ENCODE measurements around the gene PNPLA6.
A peak's percentile ranks its signal among the peaks of the same experiment; 100 is the strongest.
"Not testable (repeated sequence)": the region's sequence is repeated elsewhere in the genome, so short reads cannot be mapped to it uniquely, and the experiment has no call there.

PNPLA6 gene

GRCh38 chr19:7561325-7561724, 25.8 kb downstream of the PNPLA6 start:
- DNase-seq (ENCODE audit: low spot score) = no peak
- in situ Hi-C loops (cut with MboI; ENCODE audit: low pct_unique_long_range_greater_than_20kb, low sequenced_read_pairs, unreplicated experiment) = loop anchor here (25.0 kb wide), 1 partner anchor 251 kb away; no protein-coding TSS in a partner anchor
- TF ChIP-seq CTCF (IDR thresholded peaks at IDR 0.05; ENCODE audit: extremely low read depth, insufficient read depth, missing control alignments) = no peak

GRCh38 chr19:7562646-7563393, 27.3 kb downstream of the PNPLA6 start:
- in situ Hi-C loops (cut with MboI; ENCODE audit: low pct_unique_long_range_greater_than_20kb, low sequenced_read_pairs, unreplicated experiment) = loop anchor here (25.0 kb wide), 1 partner anchor 249 kb away; no protein-coding TSS in a partner anchor
- TF ChIP-seq CTCF (IDR thresholded peaks at IDR 0.05; ENCODE audit: extremely low read depth, insufficient read depth, missing control alignments) = no peak
- DNase-seq (ENCODE audit: low spot score) = peak; percentile 20

GRCh38 chr19:7564866-7565265, 29.3 kb downstream of the PNPLA6 start:
- TF ChIP-seq CTCF (IDR thresholded peaks at IDR 0.05; ENCODE audit: extremely low read depth, insufficient read depth, missing control alignments) = no peak

GRCh38 chr19:7565332-7565731, 29.8 kb downstream of the PNPLA6 start:
- TF ChIP-seq CTCF (IDR thresholded peaks at IDR 0.05; ENCODE audit: extremely low read depth, insufficient read depth, missing control alignments) = no peak
- peak; percentile 12 for DNase-seq (ENCODE audit: low spot score)
- in situ Hi-C loops (cut with MboI; ENCODE audit: low pct_unique_long_range_greater_than_20kb, low sequenced_read_pairs, unreplicated experiment) = loop anchor here (25.0 kb wide), 1 partner anchor 247 kb away; no protein-coding TSS in a partner anchor

More at GRCh38 chr19:7564866-7565265, 29.3 kb downstream of the PNPLA6 start:
- in situ Hi-C loops (cut with MboI; ENCODE audit: low pct_unique_long_range_greater_than_20kb, low sequenced_read_pairs, unreplicated experiment) = loop anchor here (25.0 kb wide), 1 partner anchor 247 kb away; no protein-coding TSS in a partner anchor
- no peak for DNase-seq (ENCODE audit: low spot score)

GRCh38 chr19:7570761-7571160, 35.2 kb downstream of the PNPLA6 start:
- DNase-seq (ENCODE audit: low spot score) = no peak
- in situ Hi-C loops (cut with MboI; ENCODE audit: low pct_unique_long_range_greater_than_20kb, low sequenced_read_pairs, unreplicated experiment) = loop anchor here (25.0 kb wide), 1 partner anchor 242 kb away; no protein-coding TSS in a partner anchor
- TF ChIP-seq CTCF (IDR thresholded peaks at IDR 0.05; ENCODE audit: extremely low read depth, insufficient read depth, missing control alignments) = no peak

GRCh38 chr19:7575434-7576040, 40.0 kb downstream of the PNPLA6 start:
- in situ Hi-C loops (cut with MboI; ENCODE audit: low pct_unique_long_range_greater_than_20kb, low sequenced_read_pairs, unreplicated experiment) = no loop called here
- peak; percentile 23 for DNase-seq (ENCODE audit: low spot score)
- TF ChIP-seq CTCF (IDR thresholded peaks at IDR 0.05; ENCODE audit: extremely low read depth, insufficient read depth, missing control alignments) = no peak

- DNase-seq (ENCODE audit: low spot score); in situ Hi-C loops (cut with MboI; ENCODE audit: low pct_unique_long_range_greater_than_20kb, low sequenced_read_pairs, unreplicated experiment): not testable (repeated sequence)
Observed at GRCh38 chr19:7577422-7577821, 41.9 kb downstream of the PNPLA6 start.

Data from GM13977 (cell line).